ENCODE results near the gene MMRN1.

MMRN1 gene

DNA sequence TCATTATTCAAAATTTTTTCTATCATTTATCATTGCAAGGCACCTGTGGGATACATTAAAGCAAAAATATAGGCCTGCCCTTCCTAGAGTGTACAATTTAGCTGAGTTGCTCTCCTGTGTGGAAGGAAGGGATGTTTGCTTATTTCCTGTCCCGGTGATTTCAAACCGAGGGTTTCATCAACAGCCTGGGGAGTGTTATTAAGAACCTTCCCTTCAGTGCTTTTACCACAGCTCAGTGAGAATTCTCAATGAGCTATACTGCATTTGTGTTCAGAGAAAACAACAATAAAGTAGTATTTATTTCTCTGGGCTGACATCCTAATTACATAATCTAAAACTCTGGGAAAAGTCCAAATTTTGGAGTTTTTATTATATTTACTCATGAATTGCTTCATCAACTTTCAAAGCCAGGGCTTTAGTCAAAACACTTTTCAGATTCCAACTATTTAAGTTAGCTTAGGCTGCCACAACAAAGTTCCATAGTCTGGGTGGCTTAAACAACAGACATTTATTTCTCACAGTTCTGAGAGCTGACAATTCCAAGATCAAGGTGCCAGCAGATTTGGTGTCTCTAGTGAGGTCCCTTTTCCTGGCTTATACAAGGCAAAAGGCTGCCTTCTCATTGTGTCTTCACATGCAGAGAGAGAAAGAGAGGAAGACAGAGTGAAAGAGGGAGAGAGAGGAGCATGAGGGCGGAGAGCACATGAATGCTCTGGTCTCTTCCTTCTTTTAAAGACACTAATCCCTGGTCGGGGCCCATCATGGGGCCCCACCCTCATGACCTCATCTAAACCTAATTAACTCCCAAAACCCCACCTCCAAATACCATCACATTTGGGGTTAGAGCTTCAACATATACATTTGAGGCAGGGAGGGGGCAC, 62.6 kb downstream of the MMRN1 start:
- Histone ChIP-seq H3K4me3 (ENCODE audit: low read depth, low read length) (no peak overlapping the region), H3K4me1 (ENCODE audit: control insufficient read depth, insufficient read depth, low read length) (peaks cover 19% of the 10 kb centered on the region), H3K36me3 (ENCODE audit: control insufficient read depth, insufficient read depth, low read length) (no peaks in the 10 kb centered on the region), H3K9ac (ENCODE audit: low read depth, low read length) (no peak overlapping the region), H3K27me3 (ENCODE audit: control insufficient read depth, insufficient read depth, low read length) (no peaks in the 10 kb centered on the region), H3K9me3 (ENCODE audit: control insufficient read depth, insufficient read depth, low read length) (no peaks in the 10 kb centered on the region)

DNA sequence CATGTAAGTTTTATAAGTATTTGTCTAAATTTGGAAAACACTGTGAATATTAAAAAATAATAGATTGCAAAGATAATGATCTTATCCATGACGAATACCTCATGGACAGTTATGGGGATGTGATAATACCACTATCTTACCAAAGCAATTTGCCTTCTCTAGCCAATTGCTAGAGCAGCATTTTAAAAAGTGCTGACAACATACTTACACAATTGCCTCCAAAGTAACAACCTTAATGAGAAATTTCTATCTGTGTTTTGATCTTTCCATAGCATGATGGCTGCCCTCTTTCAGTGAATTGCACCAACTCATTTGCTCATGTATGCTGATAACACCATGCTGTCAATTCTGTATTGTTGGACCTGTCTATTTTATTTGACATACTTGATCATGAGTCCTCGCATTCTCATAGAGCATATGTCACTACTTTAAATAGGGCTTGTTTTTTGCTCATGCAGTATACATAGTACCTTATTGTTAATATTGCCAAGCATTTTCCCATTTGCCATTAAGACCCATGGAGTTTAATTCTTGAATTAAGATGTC, 87.2 kb downstream of the MMRN1 start:
- no peaks in the 10 kb centered on the region for H3K9me3 ChIP-seq (ENCODE audit: control insufficient read depth, insufficient read depth, low read length)
- H3K36me3 ChIP-seq (ENCODE audit: control insufficient read depth, insufficient read depth, low read length) = no peaks in the 10 kb centered on the region
- no peaks in the 10 kb centered on the region for H3K27me3 ChIP-seq (ENCODE audit: control insufficient read depth, insufficient read depth, low read length)
- H3K9ac ChIP-seq (ENCODE audit: low read depth, low read length) = no peak overlapping the region
- H3K4me3 ChIP-seq (ENCODE audit: low read depth, low read length) = no peak overlapping the region
- H3K4me1 ChIP-seq (ENCODE audit: control insufficient read depth, insufficient read depth, low read length) = no peaks in the 10 kb centered on the region

GRCh38 chr4:89988268-89988667, 93.6 kb downstream of the MMRN1 start:
- Histone ChIP-seq H3K4me1 (ENCODE audit: control insufficient read depth, insufficient read depth, low read length) (no peaks in the 10 kb centered on the region), H3K9me3 (ENCODE audit: control insufficient read depth, insufficient read depth, low read length) (no peaks in the 10 kb centered on the region), H3K9ac (ENCODE audit: low read depth, low read length) (no peak overlapping the region), H3K4me3 (ENCODE audit: low read depth, low read length) (no peak overlapping the region), H3K36me3 (ENCODE audit: control insufficient read depth, insufficient read depth, low read length) (no peaks in the 10 kb centered on the region), H3K27me3 (ENCODE audit: control insufficient read depth, insufficient read depth, low read length) (no peaks in the 10 kb centered on the region)

GRCh38 chr4:89992744-89993143, 98.1 kb downstream of the MMRN1 start:
- H3K27me3 ChIP-seq (ENCODE audit: control insufficient read depth, insufficient read depth, low read length) = no peaks in the 10 kb centered on the region

GRCh38 chr4:89994176-89994873, 99.7 kb downstream of the MMRN1 start:
- Histone ChIP-seq H3K36me3 (ENCODE audit: control insufficient read depth, insufficient read depth, low read length) (no peaks in the 10 kb centered on the region), H3K27me3 (ENCODE audit: control insufficient read depth, insufficient read depth, low read length) (no peaks in the 10 kb centered on the region), H3K4me1 (ENCODE audit: control insufficient read depth, insufficient read depth, low read length) (peaks cover 6% of the 10 kb centered on the region), H3K9me3 (ENCODE audit: control insufficient read depth, insufficient read depth, low read length) (no peaks in the 10 kb centered on the region), H3K4me3 (ENCODE audit: low read depth, low read length) (no peak overlapping the region), H3K9ac (ENCODE audit: low read depth, low read length) (no peak overlapping the region)

More at GRCh38 chr4:89992744-89993143, 98.1 kb downstream of the MMRN1 start:
- Histone ChIP-seq H3K9ac (ENCODE audit: low read depth, low read length) (no peak overlapping the region), H3K9me3 (ENCODE audit: control insufficient read depth, insufficient read depth, low read length) (no peaks in the 10 kb centered on the region), H3K4me3 (ENCODE audit: low read depth, low read length) (no peak overlapping the region), H3K36me3 (ENCODE audit: control insufficient read depth, insufficient read depth, low read length) (no peaks in the 10 kb centered on the region), H3K4me1 (ENCODE audit: control insufficient read depth, insufficient read depth, low read length) (peaks cover 3% of the 10 kb centered on the region)

DNA sequence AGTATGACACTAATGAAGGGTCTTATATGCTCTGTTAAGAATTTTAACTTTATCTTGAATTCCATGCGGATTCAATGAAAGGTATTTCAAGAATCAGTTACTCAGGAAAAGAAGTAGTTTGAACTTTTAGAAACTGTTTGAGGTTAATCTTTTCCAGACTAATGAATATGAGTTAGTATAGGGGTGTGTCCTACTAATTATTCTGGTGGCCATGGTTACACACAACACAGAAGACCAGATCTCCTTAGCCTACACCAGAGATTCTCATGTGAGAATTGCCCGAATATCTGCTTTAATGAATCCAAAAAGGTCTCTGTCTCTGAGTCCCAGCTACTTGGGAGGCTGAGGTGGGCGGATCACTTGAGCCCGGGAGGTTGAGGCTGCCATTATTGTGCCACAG, 100.4 kb downstream of the MMRN1 start:
- Histone ChIP-seq H3K4me1 (ENCODE audit: control insufficient read depth, insufficient read depth, low read length) (peaks cover 6% of the 10 kb centered on the region), H3K27me3 (ENCODE audit: control insufficient read depth, insufficient read depth, low read length) (no peaks in the 10 kb centered on the region), H3K4me3 (ENCODE audit: low read depth, low read length) (no peak overlapping the region), H3K9ac (ENCODE audit: low read depth, low read length) (no peak overlapping the region), H3K9me3 (ENCODE audit: control insufficient read depth, insufficient read depth, low read length) (no peaks in the 10 kb centered on the region), H3K36me3 (ENCODE audit: control insufficient read depth, insufficient read depth, low read length) (no peaks in the 10 kb centered on the region)

GRCh38 chr4:89995814-89996213, 101.2 kb downstream of the MMRN1 start:
- Histone ChIP-seq H3K4me3 (ENCODE audit: low read depth, low read length) (no peak overlapping the region), H3K4me1 (ENCODE audit: control insufficient read depth, insufficient read depth, low read length) (peaks cover 6% of the 10 kb centered on the region), H3K27me3 (ENCODE audit: control insufficient read depth, insufficient read depth, low read length) (no peaks in the 10 kb centered on the region), H3K9me3 (ENCODE audit: control insufficient read depth, insufficient read depth, low read length) (no peaks in the 10 kb centered on the region), H3K9ac (ENCODE audit: low read depth, low read length) (no peak overlapping the region), H3K36me3 (ENCODE audit: control insufficient read depth, insufficient read depth, low read length) (no peaks in the 10 kb centered on the region)

GRCh38 chr4:89997171-89997704, 102.6 kb downstream of the MMRN1 start:
- no peaks in the 10 kb centered on the region for H3K27me3 ChIP-seq (ENCODE audit: control insufficient read depth, insufficient read depth, low read length)
- peaks cover 6% of the 10 kb centered on the region for H3K4me1 ChIP-seq (ENCODE audit: control insufficient read depth, insufficient read depth, low read length)
- H3K4me3 ChIP-seq (ENCODE audit: low read depth, low read length) = no peak overlapping the region
- H3K9ac ChIP-seq (ENCODE audit: low read depth, low read length) = no peak overlapping the region
- no peaks in the 10 kb centered on the region for H3K9me3 ChIP-seq (ENCODE audit: control insufficient read depth, insufficient read depth, low read length)
- no peaks in the 10 kb centered on the region for H3K36me3 ChIP-seq (ENCODE audit: control insufficient read depth, insufficient read depth, low read length)

DNA sequence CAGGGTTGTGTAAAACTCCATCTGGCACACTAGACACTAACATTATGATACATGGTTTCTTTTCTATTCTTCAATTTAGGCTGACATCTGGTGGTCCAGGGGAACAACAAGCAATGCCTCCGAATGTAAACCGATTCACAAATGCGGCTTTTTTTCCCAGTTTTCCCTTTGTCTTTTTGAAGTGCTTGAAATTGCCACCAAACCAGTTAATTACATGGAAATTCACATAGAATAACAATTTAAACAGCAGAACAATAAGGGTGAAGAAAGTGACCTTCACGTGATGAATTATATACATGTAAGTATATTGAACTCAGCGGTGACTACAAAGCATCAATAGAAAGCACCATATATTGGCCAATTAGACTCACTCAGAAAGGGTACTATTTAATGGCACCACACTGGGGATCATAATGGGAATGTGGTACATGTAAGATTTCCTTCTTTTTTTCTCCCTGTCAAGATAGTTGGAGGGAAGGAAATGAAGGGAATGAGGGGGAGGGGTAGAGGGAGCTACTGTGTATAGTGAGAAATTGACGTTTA, 103.9 kb downstream of the MMRN1 start:
- Histone ChIP-seq H3K27me3 (ENCODE audit: control insufficient read depth, insufficient read depth, low read length) (no peaks in the 10 kb centered on the region), H3K9ac (ENCODE audit: low read depth, low read length) (no peak overlapping the region), H3K4me3 (ENCODE audit: low read depth, low read length) (no peak overlapping the region), H3K36me3 (ENCODE audit: control insufficient read depth, insufficient read depth, low read length) (no peaks in the 10 kb centered on the region), H3K4me1 (ENCODE audit: control insufficient read depth, insufficient read depth, low read length) (peaks cover 6% of the 10 kb centered on the region), H3K9me3 (ENCODE audit: control insufficient read depth, insufficient read depth, low read length) (no peaks in the 10 kb centered on the region)

DNA sequence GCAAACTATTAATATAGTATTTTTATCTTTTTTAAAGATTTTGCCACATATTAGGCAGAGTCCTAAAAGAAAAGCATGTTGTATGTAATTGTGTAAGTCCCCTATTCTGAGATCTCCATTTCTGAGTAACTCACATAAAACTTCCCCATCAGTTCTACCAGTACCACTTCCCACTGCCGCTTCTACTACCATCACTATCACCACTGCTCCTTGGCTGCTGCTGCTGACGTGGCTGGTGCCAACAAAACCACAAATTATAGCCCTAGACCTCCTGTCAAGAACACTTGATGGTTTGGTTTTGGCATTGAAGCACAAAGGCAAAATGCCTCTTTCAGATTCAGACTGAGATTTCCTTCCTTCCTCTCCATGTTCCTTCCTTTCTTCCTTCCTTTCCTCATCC, 106.4 kb downstream of the MMRN1 start:
- peaks cover 5% of the 10 kb centered on the region for H3K4me1 ChIP-seq (ENCODE audit: control insufficient read depth, insufficient read depth, low read length)
- H3K9me3 ChIP-seq (ENCODE audit: control insufficient read depth, insufficient read depth, low read length) = no peaks in the 10 kb centered on the region
- H3K36me3 ChIP-seq (ENCODE audit: control insufficient read depth, insufficient read depth, low read length) = no peaks in the 10 kb centered on the region
- no peaks in the 10 kb centered on the region for H3K27me3 ChIP-seq (ENCODE audit: control insufficient read depth, insufficient read depth, low read length)
- H3K9ac ChIP-seq (ENCODE audit: low read depth, low read length) = no peak overlapping the region
- H3K4me3 ChIP-seq (ENCODE audit: low read depth, low read length) = no peak overlapping the region

DNA sequence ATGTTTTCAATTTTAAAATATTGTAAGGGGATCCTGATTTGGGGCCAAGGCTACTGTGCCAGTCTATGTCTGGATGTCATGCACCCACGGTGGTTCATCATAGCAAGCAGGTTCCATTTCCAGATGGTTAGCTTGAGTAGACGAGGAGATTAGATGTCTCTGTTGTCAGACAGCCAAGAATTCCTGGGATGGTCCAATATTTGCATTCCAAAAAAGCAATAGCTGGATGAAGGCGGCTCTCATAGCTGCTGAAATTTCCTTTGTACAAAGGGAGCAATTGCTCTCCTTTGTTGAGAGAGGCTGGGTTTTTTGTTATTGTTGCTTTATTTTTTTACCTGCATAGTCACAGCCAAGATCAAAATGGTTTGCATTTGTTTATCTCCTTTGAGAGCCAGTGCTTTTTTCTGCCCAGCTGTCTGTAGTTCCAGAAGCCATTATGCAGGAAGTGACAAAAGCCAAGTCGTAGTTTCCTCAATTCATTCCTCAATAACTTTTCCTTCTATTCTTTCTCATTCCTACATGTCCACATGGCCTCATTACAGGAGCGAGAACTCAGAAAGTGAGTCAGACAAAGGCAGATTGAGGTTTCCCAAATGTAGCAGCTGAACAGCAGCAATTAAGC, 107.9 kb downstream of the MMRN1 start:
- no peaks in the 10 kb centered on the region for H3K36me3 ChIP-seq (ENCODE audit: control insufficient read depth, insufficient read depth, low read length)
- H3K9me3 ChIP-seq (ENCODE audit: control insufficient read depth, insufficient read depth, low read length) = no peaks in the 10 kb centered on the region
- H3K4me1 ChIP-seq (ENCODE audit: control insufficient read depth, insufficient read depth, low read length) = peaks cover 8% of the 10 kb centered on the region
- H3K27me3 ChIP-seq (ENCODE audit: control insufficient read depth, insufficient read depth, low read length) = no peaks in the 10 kb centered on the region
- no peak overlapping the region for H3K4me3 ChIP-seq (ENCODE audit: low read depth, low read length)
- no peak overlapping the region for H3K9ac ChIP-seq (ENCODE audit: low read depth, low read length)
